Uterus (tissue), 4 donors: ENCODE measurements around the gene NFE2L2. TPM values are rescaled to one million over a fixed set of nuclear protein-coding genes. Genes with fewer than 3 reads are reported as not detected.

Experiments used
- DNase-seq, 2 donors: peaks; one replicate each; pipeline ENCODE4 v3.0.0-alpha.2; 2019 to 2020
- H3K27ac ChIP-seq, 2 donors: fragments of 200-600 bp; sonication (generic); 1 replicate in 1 of 2; 2 replicates in 1 of 2; pipeline ENCODE4 v1.5.1; 2016 to 2018
- H3K27me3 ChIP-seq, 2 donors: fragments of 200-600 bp; sonication (generic); one replicate each; pipeline ENCODE4 v1.5.1; 2018 to 2019; ENCODE audit warnings: control low read depth in 1 of 2
- H3K36me3 ChIP-seq, 2 donors: fragments of 200-600 bp; sonication (generic); one replicate each; pipeline ENCODE4 v1.5.1; 2019; ENCODE audit warnings: control low read depth in 1 of 2
- H3K4me1 ChIP-seq, 2 donors: fragments of 200-600 bp; sonication (generic); one replicate each; pipeline ENCODE4 v1.5.1; 2018 to 2019; ENCODE audit warnings: control low read depth in 1 of 2
- H3K4me3 ChIP-seq, 2 donors: fragments of 200-600 bp; sonication (generic); 1 replicate in 1 of 2; 2 replicates in 1 of 2; pipeline ENCODE4 v1.5.1; 2018 to 2019; ENCODE audit warnings: mild to moderate bottlenecking in 1 of 2
- H3K9me3 ChIP-seq, 2 donors: fragments of 200-600 bp; sonication (generic); one replicate each; pipeline ENCODE4 v1.5.1; 2019; ENCODE audit warnings: control low read depth in 1 of 2
- CTCF ChIP-seq, 4 experiments: fragments of 200-600 bp in 2 of 4; fragments of 450-650 bp in 2 of 4; sonication (generic) in 2 of 4; IDR thresholded peaks; one replicate each; pipeline ENCODE4 v1.5.1; 2016 to 2019; ENCODE audit warnings: antibody characterized with exemption in 4 of 4, mild to moderate bottlenecking in 2 of 4, moderate library complexity in 1 of 4
- POLR2A ChIP-seq, 2 donors: fragments of 450-650 bp; IDR thresholded peaks; one replicate each; pipeline ENCODE4 v1.6.1; 2016; ENCODE audit warnings: antibody characterized with exemption in 2 of 2, mild to moderate bottlenecking in 1 of 2, moderate library complexity in 1 of 2
- intact Hi-C: fragments of 100-400 bp; cut with DNase I; formaldehyde crosslinking; loops from one replicate; pipeline ENCODE4 v1.15.1; 2023; ENCODE audit warnings: low total_unique reads
- total RNA-seq, 4 donors: library from RNA; depleted of rRNA in 3 of 4; stranded (reverse); fragments of >200 nt in 3 of 4; gene quantifications; one replicate each; pipeline versions ENCODE4 v1.1.0 to v1.2.4, GENCODE V29; 2014 to 2023
- donor health status: DM: yes; HTN: yes; CAD: no.

The NFE2L2 gene
- total RNA-seq, 4 donors from 2014 or later = 53.0 to 148 (median 90.0) TPM

DNA sequence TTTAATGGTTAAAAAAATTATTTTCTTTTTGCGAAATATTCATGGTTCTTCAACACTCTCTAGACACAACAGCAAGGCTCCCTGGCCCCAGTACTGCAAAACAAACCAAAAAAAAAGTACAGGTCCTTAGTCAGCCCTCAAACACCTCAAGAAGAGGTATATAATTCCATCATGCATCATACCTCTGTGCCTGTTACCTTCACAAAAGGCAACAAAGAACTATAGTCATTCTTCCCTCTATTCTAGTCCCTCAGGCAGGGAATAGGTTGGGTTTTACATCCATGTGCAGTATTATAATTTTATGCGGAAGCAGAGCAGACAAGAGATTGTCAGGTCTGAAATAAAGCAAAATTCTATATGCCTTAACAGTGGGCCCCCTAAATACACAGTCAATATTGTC is 8.5 kb downstream of the NFE2L2 start:
- intact Hi-C loops = no loop called here
- Histone ChIP-seq H3K4me1 (peaks cover 23 to 33% of the 10 kb centered on the region in 2 donors), H3K9me3 (no peaks in the 10 kb centered on the region), H3K27ac (no peak overlapping the region), H3K36me3 (no peaks in the 10 kb centered on the region), H3K27me3 (no peaks in the 10 kb centered on the region), H3K4me3 (no peak overlapping the region)
- TF ChIP-seq POLR2A (IDR thresholded peaks at IDR 0.05) = no peak
- TF ChIP-seq CTCF (IDR thresholded peaks at IDR 0.05) = no peak
- DNase-seq = no peak

DNA sequence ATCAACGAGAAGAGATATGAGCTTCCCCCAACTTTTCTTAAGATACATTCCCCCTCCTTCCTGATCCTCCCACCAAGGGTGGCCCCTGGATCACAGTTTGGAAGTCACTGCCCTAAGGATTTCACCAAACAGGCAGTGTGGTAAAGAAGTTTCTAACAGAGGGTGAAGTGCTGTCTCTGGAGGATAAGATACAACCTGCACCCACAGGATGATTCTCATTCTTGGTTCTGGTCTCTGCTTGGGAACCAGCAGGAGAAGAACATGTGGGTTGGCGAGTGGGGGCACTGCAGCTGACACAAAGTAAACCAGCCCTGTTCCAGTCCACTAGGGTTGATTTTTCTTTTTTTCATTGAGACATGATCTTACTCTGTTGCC is 9.3 kb downstream of the NFE2L2 start:
- TF ChIP-seq CTCF (IDR thresholded peaks at IDR 0.05) (no peak), POLR2A (IDR thresholded peaks at IDR 0.05) (no peak)
- Histone ChIP-seq H3K27ac (peak overlapping the region; percentile 16 to 29), H3K9me3 (no peaks in the 10 kb centered on the region), H3K4me3 (no peak overlapping the region), H3K4me1 (peaks cover 28 to 33% of the 10 kb centered on the region in 2 donors), H3K36me3 (no peaks in the 10 kb centered on the region), H3K27me3 (no peaks in the 10 kb centered on the region)
- no peak for DNase-seq
- intact Hi-C loops = no loop called here

DNA sequence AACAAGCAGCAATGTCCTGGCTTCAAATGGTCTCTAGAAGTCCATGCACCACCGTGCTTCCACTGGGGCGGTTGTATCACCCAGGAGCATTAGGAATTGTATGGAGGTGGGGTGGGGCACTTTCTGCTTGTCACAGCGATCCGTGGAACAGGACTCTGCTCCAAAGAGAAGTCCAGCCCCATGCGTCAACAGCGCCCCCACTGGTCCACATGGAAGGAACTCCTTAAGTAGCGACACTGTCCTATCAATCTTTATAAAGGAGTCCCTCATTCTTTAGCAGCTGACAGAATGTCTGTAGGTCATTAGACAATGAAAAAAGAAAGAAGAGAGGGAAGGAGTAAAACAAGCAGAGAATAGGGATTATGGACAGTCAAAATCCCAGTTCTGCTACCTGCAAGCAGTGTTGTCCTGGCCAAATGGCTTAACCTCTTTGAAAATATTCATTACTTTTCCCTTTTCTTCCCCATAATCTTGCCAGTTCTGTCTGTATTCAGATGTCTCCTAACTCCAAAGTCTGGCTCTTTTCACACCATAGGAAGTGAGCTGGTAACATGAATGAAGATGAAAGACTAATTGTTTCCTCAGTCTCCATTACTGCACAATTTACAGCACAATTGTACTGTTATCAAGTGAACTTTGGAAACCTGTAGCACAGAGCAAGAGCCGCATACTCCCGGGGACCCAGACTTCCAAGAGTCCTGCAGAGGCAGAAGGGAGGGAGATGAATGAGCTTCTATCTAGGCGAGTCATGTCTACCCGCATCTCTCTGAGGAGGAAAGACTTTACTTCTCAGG is 9.9 kb downstream of the NFE2L2 start:
- H3K27ac ChIP-seq = peak overlapping the region; percentile 24 to 29
- H3K27me3 ChIP-seq = no peaks in the 10 kb centered on the region
- no peak overlapping the region for H3K4me3 ChIP-seq
- intact Hi-C loops = no loop called here
- H3K36me3 ChIP-seq = no peaks in the 10 kb centered on the region
- DNase-seq = no peak
- no peak for TF ChIP-seq POLR2A (IDR thresholded peaks at IDR 0.05)
- TF ChIP-seq CTCF (IDR thresholded peaks at IDR 0.05) = no peak
- H3K4me1 ChIP-seq = peaks cover 25 to 33% of the 10 kb centered on the region in 2 donors
- H3K9me3 ChIP-seq = no peaks in the 10 kb centered on the region

GRCh38 chr2:177253704-177254103 is 10.8 kb downstream of the NFE2L2 start:
- no peak for DNase-seq
- TF ChIP-seq POLR2A (IDR thresholded peaks at IDR 0.05) = no peak
- TF ChIP-seq CTCF (IDR thresholded peaks at IDR 0.05) = no peak
- Histone ChIP-seq H3K4me3 (no peak overlapping the region), H3K27ac (no peak overlapping the region), H3K9me3 (no peaks in the 10 kb centered on the region), H3K36me3 (no peaks in the 10 kb centered on the region), H3K27me3 (no peaks in the 10 kb centered on the region), H3K4me1 (peaks cover 25 to 34% of the 10 kb centered on the region in 2 donors)
- intact Hi-C loops = no loop called here

GRCh38 chr2:177252808-177253531 is 11.6 kb downstream of the NFE2L2 start:
- intact Hi-C loops = no loop called here
- H3K4me1 ChIP-seq = peaks cover 25 to 39% of the 10 kb centered on the region in 2 donors
- H3K4me3 ChIP-seq = no peak overlapping the region

More at GRCh38 chr2:177252808-177253531, 11.6 kb downstream of the NFE2L2 start:
- Histone ChIP-seq H3K27me3 (no peaks in the 10 kb centered on the region), H3K36me3 (no peaks in the 10 kb centered on the region), H3K27ac (peak overlapping the region; percentile 58 to 64), H3K9me3 (no peaks in the 10 kb centered on the region)
- TF ChIP-seq POLR2A (IDR thresholded peaks at IDR 0.05) = no peak
- no peak for TF ChIP-seq CTCF (IDR thresholded peaks at IDR 0.05)
- no peak for DNase-seq
